GM12878 (cell line): ENCODE measurements around the gene LRCH2. TPM values are rescaled to one million over a fixed set of nuclear protein-coding genes. Genes with fewer than 3 reads are reported as not detected.

Experiments
- ETV6 ChIP-seq, 2 experiments: fragments of 450-650 bp in 1 of 2; IDR thresholded peaks in 1 of 2; conservative IDR thresholded peaks in 1 of 2; 2 replicates each; pipeline ENCODE4 v1.6.1; 2014; ENCODE audit warnings: antibody characterized with exemption in 1 of 2, borderline replicate concordance in 1 of 2, low read depth in 1 of 2, mild to moderate bottlenecking in 1 of 2, moderate library complexity in 1 of 2
- HDGF ChIP-seq: fragments of 450-650 bp; IDR thresholded peaks from 2 replicates; pipeline ENCODE4 v1.6.1; 2016; ENCODE audit warnings: antibody characterized with exemption
- KDM1A ChIP-seq: fragments of 200-600 bp; sonication (generic); IDR thresholded peaks from 2 replicates; pipeline ENCODE4 v1.6.1; 2016; ENCODE audit warnings: borderline replicate concordance
- PAX8 ChIP-seq: fragments of 450-650 bp; IDR thresholded peaks from 2 replicates; pipeline ENCODE4 v1.6.1; 2017; ENCODE audit warnings: mild to moderate bottlenecking, moderate library complexity
- SMC3 ChIP-seq: IDR thresholded peaks from 2 replicates; pipeline ENCODE4 v1.6.1; 2011; ENCODE audit warnings: low read length, improper control_type of control experiment, borderline replicate concordance
- TARDBP ChIP-seq: IDR thresholded peaks from 2 replicates; pipeline ENCODE4 v1.6.1; 2016; ENCODE audit warnings: borderline replicate concordance
- WRNIP1 ChIP-seq: IDR thresholded peaks from 2 replicates; pipeline ENCODE4 v1.6.1; 2011; ENCODE audit warnings: low read depth, low read length, improper control_type of control experiment, borderline replicate concordance
- polyA plus RNA-seq, 11 experiments: library from polyadenylated mRNA; depleted of rRNA in 4 of 11; unstranded in 6 of 11; stranded (reverse) in 5 of 11; fragments of >200 nt; fragmentation: Nextera tagmentation in 4 of 11; fragmentation: Illumina TruSeq in 1 of 11; extraction: Ambion mirVana in 4 of 11; extraction: Trizol in 1 of 11; gene quantifications; 1 replicate in 1 of 11; 2 replicates in 10 of 11; pipeline versions ENCODE4 v1.2.1 to v1.2.3, GENCODE V29; 2011 to 2016; ENCODE audit warnings: inconsistent platforms in 2 of 11, missing spikeins in 2 of 11, low read depth in 1 of 11
- total RNA-seq, 4 experiments: library from RNA; depleted of rRNA in 3 of 4; stranded (reverse); fragments of >200 nt in 3 of 4; fragmentation: Illumina TruSeq in 1 of 4; extraction: Trizol in 1 of 4; gene quantifications; 2 replicates each; pipeline versions ENCODE4 v1.2.1 to v1.2.3, GENCODE V29; 2013 to 2021
- TF ChIP-seq, protein P1 (sequence below): fragments of 450-650 bp; formaldehyde crosslinking; IDR thresholded peaks from 2 replicates; pipeline ENCODE4 v1.5.0; 2022; ENCODE audit warnings: mild to moderate bottlenecking, missing genetic modification characterization
- TF ChIP-seq, protein P2 (sequence below): fragments of 450-650 bp; IDR thresholded peaks from 2 replicates; pipeline ENCODE4 v1.6.1; 2017; ENCODE audit warnings: mild to moderate bottlenecking, moderate library complexity
- TF ChIP-seq, protein P3 (sequence below): fragments of 450-650 bp; IDR thresholded peaks from 2 replicates; pipeline ENCODE4 v1.6.1; 2017; ENCODE audit warnings: mild to moderate bottlenecking, moderate library complexity
- TF ChIP-seq, protein P4 (sequence below): IDR thresholded peaks from 2 replicates; pipeline ENCODE4 v1.6.1; 2011; ENCODE audit warnings: borderline replicate concordance, low read depth, mild to moderate bottlenecking, moderate library complexity, low read length; ENCODE audit not compliant: insufficient read depth, poor library complexity, severe bottlenecking

Gene LRCH2
- total and polyA plus RNA-seq, 10 of the 15 experiments (the other 5 are each of a cell fraction or from before 2014, with no cell fraction given): 0.01 to 0.10 (median 0.03) TPM; not detected in 7

DNA sequence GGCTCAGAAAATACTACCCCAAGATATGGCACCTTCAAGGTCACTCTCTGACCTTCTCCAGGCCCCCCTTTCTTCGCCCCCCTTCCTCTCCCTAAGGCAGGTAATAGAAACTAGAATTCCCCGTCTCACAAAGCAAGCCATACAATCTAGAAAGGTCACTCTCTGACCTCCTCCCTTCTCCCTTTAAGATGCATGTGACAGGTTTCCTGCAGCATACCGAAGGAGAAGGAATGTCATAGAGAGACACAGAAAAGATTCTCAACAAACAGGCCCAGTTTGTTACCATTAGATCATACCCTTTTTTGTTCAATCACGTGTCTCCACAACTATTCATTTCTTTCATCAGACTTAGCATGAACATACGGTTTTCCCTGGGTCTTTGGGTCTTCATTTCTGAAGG, 95.9 kb downstream of the LRCH2 start (continued):
- TF ChIP-seq, protein P1, sequence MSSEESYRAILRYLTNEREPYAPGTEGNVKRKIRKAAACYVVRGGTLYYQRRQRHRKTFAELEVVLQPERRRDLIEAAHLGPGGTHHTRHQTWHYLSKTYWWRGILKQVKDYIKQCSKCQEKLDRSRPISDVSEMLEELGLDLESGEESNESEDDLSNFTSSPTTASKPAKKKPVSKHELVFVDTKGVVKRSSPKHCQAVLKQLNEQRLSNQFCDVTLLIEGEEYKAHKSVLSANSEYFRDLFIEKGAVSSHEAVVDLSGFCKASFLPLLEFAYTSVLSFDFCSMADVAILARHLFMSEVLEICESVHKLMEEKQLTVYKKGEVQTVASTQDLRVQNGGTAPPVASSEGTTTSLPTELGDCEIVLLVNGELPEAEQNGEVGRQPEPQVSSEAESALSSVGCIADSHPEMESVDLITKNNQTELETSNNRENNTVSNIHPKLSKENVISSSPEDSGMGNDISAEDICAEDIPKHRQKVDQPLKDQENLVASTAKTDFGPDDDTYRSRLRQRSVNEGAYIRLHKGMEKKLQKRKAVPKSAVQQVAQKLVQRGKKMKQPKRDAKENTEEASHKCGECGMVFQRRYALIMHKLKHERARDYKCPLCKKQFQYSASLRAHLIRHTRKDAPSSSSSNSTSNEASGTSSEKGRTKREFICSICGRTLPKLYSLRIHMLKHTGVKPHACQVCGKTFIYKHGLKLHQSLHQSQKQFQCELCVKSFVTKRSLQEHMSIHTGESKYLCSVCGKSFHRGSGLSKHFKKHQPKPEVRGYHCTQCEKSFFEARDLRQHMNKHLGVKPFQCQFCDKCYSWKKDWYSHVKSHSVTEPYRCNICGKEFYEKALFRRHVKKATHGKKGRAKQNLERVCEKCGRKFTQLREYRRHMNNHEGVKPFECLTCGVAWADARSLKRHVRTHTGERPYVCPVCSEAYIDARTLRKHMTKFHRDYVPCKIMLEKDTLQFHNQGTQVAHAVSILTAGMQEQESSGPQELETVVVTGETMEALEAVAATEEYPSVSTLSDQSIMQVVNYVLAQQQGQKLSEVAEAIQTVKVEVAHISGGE (CRISPR knock-in tag): no peak
- TF ChIP-seq, protein P2, sequence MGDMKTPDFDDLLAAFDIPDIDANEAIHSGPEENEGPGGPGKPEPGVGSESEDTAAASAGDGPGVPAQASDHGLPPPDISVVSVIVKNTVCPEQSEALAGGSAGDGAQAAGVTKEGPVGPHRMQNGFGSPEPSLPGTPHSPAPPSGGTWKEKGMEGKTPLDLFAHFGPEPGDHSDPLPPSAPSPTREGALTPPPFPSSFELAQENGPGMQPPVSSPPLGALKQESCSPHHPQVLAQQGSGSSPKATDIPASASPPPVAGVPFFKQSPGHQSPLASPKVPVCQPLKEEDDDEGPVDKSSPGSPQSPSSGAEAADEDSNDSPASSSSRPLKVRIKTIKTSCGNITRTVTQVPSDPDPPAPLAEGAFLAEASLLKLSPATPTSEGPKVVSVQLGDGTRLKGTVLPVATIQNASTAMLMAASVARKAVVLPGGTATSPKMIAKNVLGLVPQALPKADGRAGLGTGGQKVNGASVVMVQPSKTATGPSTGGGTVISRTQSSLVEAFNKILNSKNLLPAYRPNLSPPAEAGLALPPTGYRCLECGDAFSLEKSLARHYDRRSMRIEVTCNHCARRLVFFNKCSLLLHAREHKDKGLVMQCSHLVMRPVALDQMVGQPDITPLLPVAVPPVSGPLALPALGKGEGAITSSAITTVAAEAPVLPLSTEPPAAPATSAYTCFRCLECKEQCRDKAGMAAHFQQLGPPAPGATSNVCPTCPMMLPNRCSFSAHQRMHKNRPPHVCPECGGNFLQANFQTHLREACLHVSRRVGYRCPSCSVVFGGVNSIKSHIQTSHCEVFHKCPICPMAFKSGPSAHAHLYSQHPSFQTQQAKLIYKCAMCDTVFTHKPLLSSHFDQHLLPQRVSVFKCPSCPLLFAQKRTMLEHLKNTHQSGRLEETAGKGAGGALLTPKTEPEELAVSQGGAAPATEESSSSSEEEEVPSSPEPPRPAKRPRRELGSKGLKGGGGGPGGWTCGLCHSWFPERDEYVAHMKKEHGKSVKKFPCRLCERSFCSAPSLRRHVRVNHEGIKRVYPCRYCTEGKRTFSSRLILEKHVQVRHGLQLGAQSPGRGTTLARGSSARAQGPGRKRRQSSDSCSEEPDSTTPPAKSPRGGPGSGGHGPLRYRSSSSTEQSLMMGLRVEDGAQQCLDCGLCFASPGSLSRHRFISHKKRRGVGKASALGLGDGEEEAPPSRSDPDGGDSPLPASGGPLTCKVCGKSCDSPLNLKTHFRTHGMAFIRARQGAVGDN: no peak
- TF ChIP-seq, protein P3, sequence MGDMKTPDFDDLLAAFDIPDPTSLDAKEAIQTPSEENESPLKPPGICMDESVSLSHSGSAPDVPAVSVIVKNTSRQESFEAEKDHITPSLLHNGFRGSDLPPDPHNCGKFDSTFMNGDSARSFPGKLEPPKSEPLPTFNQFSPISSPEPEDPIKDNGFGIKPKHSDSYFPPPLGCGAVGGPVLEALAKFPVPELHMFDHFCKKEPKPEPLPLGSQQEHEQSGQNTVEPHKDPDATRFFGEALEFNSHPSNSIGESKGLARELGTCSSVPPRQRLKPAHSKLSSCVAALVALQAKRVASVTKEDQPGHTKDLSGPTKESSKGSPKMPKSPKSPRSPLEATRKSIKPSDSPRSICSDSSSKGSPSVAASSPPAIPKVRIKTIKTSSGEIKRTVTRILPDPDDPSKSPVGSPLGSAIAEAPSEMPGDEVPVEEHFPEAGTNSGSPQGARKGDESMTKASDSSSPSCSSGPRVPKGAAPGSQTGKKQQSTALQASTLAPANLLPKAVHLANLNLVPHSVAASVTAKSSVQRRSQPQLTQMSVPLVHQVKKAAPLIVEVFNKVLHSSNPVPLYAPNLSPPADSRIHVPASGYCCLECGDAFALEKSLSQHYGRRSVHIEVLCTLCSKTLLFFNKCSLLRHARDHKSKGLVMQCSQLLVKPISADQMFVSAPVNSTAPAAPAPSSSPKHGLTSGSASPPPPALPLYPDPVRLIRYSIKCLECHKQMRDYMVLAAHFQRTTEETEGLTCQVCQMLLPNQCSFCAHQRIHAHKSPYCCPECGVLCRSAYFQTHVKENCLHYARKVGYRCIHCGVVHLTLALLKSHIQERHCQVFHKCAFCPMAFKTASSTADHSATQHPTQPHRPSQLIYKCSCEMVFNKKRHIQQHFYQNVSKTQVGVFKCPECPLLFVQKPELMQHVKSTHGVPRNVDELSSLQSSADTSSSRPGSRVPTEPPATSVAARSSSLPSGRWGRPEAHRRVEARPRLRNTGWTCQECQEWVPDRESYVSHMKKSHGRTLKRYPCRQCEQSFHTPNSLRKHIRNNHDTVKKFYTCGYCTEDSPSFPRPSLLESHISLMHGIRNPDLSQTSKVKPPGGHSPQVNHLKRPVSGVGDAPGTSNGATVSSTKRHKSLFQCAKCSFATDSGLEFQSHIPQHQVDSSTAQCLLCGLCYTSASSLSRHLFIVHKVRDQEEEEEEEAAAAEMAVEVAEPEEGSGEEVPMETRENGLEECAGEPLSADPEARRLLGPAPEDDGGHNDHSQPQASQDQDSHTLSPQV: no peak
- no peak for TF ChIP-seq ETV6 (conservative IDR thresholded peaks at IDR 0.05 in 1 of 2, IDR thresholded peaks at IDR 0.05 in 1 of 2; ENCODE audit: borderline replicate concordance in 1 of 2, low read depth in 1 of 2)
- no peak for TF ChIP-seq SMC3
- TF ChIP-seq TARDBP: no peak
- TF ChIP-seq KDM1A: no peak
- no peak for TF ChIP-seq PAX8
- TF ChIP-seq WRNIP1: no peak
- no peak for TF ChIP-seq HDGF
- TF ChIP-seq, protein P4, sequence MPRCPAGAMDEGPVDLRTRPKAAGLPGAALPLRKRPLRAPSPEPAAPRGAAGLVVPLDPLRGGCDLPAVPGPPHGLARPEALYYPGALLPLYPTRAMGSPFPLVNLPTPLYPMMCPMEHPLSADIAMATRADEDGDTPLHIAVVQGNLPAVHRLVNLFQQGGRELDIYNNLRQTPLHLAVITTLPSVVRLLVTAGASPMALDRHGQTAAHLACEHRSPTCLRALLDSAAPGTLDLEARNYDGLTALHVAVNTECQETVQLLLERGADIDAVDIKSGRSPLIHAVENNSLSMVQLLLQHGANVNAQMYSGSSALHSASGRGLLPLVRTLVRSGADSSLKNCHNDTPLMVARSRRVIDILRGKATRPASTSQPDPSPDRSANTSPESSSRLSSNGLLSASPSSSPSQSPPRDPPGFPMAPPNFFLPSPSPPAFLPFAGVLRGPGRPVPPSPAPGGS: no peak
- TF ChIP-seq, all 136 proteins: peak for 0
